ENCODE data around the gene LINC00237. TPM values are rescaled to one million over a fixed set of nuclear protein-coding genes. Genes with fewer than 3 reads are reported as not detected.

LINC00237 gene
- total RNA-seq, 4 donors from 2014 or later: 0.33 TPM; not detected in 3

DNA sequence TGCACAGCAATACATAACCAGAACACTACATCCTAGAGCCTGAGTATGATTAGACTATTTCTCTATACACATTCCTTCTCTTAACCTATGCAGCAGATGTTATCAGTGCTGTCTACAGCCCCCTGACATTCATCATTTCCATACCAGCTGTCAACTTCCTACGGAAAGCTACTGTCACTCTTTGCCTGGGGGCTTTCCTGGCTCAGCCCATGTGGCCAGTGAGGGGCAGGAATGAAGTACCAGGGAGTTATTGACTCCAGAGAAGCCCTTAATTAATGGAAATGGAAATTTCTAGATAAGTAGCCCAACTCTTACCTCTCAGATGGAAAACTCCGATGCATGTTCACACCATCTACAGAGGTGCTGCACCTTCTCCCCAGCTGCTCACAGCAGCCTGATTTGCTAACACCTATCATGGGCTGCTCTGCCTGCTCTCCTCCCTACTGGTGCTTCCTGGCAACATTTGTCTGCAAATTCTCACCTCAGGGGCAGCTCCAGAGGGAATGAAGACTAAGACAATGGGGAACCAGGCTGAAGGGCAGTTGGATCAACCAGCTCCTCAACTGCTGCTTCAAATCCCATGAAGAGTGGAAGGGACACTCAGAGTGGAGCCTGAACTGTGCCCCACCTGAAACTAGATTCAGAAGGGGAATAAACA lies 59.6 kb downstream of the LINC00237 start:
- WGBS, 2 donors: 35 to 51% methylated on average over 2 of the region's 2 CpGs
- no peak overlapping the region for H3K27ac ChIP-seq
- TF ChIP-seq CTCF (IDR thresholded peaks at IDR 0.05) (no peak), POLR2A (IDR thresholded peaks at IDR 0.05) (no peak)
- no peaks in the 10 kb centered on the region for H3K27me3 ChIP-seq
- DNase-seq: no peak
- intact Hi-C loops (cut with DNase I): loop anchor here (10.0 kb wide), 1 partner anchor 142 kb away; no protein-coding TSS in a partner anchor
- H3K4me1 ChIP-seq: no peaks in the 10 kb centered on the region
- H3K4me3 ChIP-seq (replicated peaks in 1 of 3): no peak overlapping the region
- no peaks in the 10 kb centered on the region for H3K9me3 ChIP-seq
- no peaks in the 10 kb centered on the region for H3K36me3 ChIP-seq

Small RNA genes within 50 kb of the gene (small RNA-seq; reads per million reads assigned to genes)
- gene RNA5SP477: not detected

Other genes with a start within 250 kb of the LINC00237 start
- gene KIZ, start 19.7 kb upstream of the LINC00237 start, total RNA-seq: 10 to 100 TPM; 46.7 to 73.0 (median 48.6) TPM
- 10 to 100 TPM; 76.7 to 87.5 (median 80.1) TPM for gene XRN2, start 197.0 kb upstream of the LINC00237 start, total RNA-seq

Data from thyroid gland (tissue), 4 donors.